Measurements from ENCODE around the gene DUOX1. TPM values are rescaled to one million over a fixed set of nuclear protein-coding genes. Genes with fewer than 3 reads are reported as not detected.

The DUOX1 gene
- total and polyA plus RNA-seq, 9 of the 15 experiments (the other 6 are each of a cell fraction or from before 2014, with no cell fraction given), result 0.01 to 0.22 (median 0.01) TPM; not detected in 6

DNA sequence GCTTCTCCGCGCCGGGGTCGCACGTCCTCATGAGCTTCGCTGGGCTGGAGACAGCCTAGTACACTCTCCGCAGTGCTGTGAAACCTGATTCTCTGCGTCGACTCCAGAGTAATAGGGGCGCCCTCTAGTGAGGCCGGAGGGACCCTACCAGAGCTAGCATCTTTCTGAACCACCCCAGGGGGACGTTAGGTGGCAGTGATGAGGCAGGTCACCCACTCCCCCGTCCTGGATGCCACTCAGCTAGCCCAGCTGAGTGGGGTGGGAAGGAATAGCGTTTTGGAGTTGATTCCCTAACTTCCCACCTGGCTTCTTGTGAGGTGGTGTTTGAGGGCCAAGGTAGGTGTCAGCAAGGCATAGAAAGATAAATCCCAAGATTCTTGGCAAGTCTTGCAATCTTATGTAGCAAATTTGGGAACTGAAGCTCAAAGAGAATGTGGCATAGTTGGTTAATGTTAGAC lies 11.6 kb upstream of the DUOX1 start (continued):
- TF ChIP-seq ZNF707 (CRISPR knock-in tag; conservative IDR thresholded peaks at IDR 0.05) (no peak), BRF1 (IDR thresholded peaks at IDR 0.05; ENCODE audit: borderline replicate concordance, extremely low read depth, insufficient read length) (no peak), TAF1 (IDR thresholded peaks at IDR 0.05; ENCODE audit: control insufficient read depth, extremely low read depth, insufficient read depth, low read length, severe bottlenecking) (no peak), NR2C2 (CRISPR knock-in tag; IDR thresholded peaks at IDR 0.05) (no peak), NR2C2 (tag; IDR thresholded peaks at IDR 0.05) (no peak), GABPA (tag; conservative IDR thresholded peaks at IDR 0.05; ENCODE audit: low read depth) (no peak), BCL6 (CRISPR knock-in tag; IDR thresholded peaks at IDR 0.05) (no peak), RB1 (IDR thresholded peaks at IDR 0.05; ENCODE audit: low read depth) (peak; percentile 91), ZNF354B (CRISPR knock-in tag; IDR thresholded peaks at IDR 0.05) (no peak), RBM14 (IDR thresholded peaks at IDR 0.05; ENCODE audit: borderline replicate concordance, insufficient read depth, low read depth, low read length) (no peak), TFAM (CRISPR knock-in tag; conservative IDR thresholded peaks at IDR 0.05) (no peak), FOXJ3 (CRISPR knock-in tag; IDR thresholded peaks at IDR 0.05) (no peak), PRPF4 (IDR thresholded peaks at IDR 0.05; ENCODE audit: insufficient read depth, low read depth, low read length, poor library complexity, severe bottlenecking) (no peak), NFIX (CRISPR knock-in tag; IDR thresholded peaks at IDR 0.05; ENCODE audit: low read depth) (no peak), ATF1 (CRISPR knock-in tag; IDR thresholded peaks at IDR 0.05) (no peak), ATF1 (tag; IDR thresholded peaks at IDR 0.05) (peak; percentile 55)
- TF ChIP-seq, protein P1, sequence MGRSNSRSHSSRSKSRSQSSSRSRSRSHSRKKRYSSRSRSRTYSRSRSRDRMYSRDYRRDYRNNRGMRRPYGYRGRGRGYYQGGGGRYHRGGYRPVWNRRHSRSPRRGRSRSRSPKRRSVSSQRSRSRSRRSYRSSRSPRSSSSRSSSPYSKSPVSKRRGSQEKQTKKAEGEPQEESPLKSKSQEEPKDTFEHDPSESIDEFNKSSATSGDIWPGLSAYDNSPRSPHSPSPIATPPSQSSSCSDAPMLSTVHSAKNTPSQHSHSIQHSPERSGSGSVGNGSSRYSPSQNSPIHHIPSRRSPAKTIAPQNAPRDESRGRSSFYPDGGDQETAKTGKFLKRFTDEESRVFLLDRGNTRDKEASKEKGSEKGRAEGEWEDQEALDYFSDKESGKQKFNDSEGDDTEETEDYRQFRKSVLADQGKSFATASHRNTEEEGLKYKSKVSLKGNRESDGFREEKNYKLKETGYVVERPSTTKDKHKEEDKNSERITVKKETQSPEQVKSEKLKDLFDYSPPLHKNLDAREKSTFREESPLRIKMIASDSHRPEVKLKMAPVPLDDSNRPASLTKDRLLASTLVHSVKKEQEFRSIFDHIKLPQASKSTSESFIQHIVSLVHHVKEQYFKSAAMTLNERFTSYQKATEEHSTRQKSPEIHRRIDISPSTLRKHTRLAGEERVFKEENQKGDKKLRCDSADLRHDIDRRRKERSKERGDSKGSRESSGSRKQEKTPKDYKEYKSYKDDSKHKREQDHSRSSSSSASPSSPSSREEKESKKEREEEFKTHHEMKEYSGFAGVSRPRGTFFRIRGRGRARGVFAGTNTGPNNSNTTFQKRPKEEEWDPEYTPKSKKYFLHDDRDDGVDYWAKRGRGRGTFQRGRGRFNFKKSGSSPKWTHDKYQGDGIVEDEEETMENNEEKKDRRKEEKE (IDR thresholded peaks at IDR 0.05; ENCODE audit: borderline replicate concordance in 1 of 2, control insufficient read depth in 1 of 2, low read depth in 2 of 2, low read length in 1 of 2), result 0 out of 4 replicates have a peak, but pooled peaks of 1 of the 2 experiments have one; percentile 38
- TF ChIP-seq, protein P2, sequence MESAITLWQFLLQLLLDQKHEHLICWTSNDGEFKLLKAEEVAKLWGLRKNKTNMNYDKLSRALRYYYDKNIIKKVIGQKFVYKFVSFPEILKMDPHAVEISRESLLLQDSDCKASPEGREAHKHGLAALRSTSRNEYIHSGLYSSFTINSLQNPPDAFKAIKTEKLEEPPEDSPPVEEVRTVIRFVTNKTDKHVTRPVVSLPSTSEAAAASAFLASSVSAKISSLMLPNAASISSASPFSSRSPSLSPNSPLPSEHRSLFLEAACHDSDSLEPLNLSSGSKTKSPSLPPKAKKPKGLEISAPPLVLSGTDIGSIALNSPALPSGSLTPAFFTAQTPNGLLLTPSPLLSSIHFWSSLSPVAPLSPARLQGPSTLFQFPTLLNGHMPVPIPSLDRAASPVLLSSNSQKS (CRISPR knock-in tag; IDR thresholded peaks at IDR 0.05), result no peak
- TF ChIP-seq, protein P3, sequence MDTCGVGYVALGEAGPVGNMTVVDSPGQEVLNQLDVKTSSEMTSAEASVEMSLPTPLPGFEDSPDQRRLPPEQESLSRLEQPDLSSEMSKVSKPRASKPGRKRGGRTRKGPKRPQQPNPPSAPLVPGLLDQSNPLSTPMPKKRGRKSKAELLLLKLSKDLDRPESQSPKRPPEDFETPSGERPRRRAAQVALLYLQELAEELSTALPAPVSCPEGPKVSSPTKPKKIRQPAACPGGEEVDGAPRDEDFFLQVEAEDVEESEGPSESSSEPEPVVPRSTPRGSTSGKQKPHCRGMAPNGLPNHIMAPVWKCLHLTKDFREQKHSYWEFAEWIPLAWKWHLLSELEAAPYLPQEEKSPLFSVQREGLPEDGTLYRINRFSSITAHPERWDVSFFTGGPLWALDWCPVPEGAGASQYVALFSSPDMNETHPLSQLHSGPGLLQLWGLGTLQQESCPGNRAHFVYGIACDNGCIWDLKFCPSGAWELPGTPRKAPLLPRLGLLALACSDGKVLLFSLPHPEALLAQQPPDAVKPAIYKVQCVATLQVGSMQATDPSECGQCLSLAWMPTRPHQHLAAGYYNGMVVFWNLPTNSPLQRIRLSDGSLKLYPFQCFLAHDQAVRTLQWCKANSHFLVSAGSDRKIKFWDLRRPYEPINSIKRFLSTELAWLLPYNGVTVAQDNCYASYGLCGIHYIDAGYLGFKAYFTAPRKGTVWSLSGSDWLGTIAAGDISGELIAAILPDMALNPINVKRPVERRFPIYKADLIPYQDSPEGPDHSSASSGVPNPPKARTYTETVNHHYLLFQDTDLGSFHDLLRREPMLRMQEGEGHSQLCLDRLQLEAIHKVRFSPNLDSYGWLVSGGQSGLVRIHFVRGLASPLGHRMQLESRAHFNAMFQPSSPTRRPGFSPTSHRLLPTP (IDR thresholded peaks at IDR 0.05; ENCODE audit: borderline replicate concordance, extremely low read depth, insufficient read length), result no peak
- TF ChIP-seq, protein P4, sequence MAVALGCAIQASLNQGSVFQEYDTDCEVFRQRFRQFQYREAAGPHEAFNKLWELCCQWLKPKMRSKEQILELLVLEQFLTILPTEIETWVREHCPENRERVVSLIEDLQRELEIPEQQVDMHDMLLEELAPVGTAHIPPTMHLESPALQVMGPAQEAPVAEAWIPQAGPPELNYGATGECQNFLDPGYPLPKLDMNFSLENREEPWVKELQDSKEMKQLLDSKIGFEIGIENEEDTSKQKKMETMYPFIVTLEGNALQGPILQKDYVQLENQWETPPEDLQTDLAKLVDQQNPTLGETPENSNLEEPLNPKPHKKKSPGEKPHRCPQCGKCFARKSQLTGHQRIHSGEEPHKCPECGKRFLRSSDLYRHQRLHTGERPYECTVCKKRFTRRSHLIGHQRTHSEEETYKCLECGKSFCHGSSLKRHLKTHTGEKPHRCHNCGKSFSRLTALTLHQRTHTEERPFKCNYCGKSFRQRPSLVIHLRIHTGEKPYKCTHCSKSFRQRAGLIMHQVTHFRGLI (CRISPR knock-in tag; IDR thresholded peaks at IDR 0.05), result no peak
